CD14-positive monocyte (primary cell): ENCODE results near the gene TICAM1. TPM values are rescaled to one million over a fixed set of nuclear protein-coding genes. Genes with fewer than 3 reads are reported as not detected.

Experiments used
- DNase-seq, 3 donors: peaks; one replicate each; pipeline ENCODE4 v3.0.0-alpha.2; 2011 to 2022
- H2AFZ ChIP-seq: 2 replicates; pipeline ENCODE4 v1.6.0; 2012; ENCODE audit warnings: mild to moderate bottlenecking, low read depth, low read length, inconsistent platforms; ENCODE audit not compliant: insufficient read depth, poor library complexity, severe bottlenecking
- H3K27ac ChIP-seq, 2 donors: 1 replicate in 1 of 2; 2 replicates in 1 of 2; pipeline ENCODE4 v1.5.1; 2012 to 2013; ENCODE audit warnings: low read length in 2 of 2, control low read depth in 1 of 2, inconsistent platforms in 1 of 2, low read depth in 1 of 2, mild to moderate bottlenecking in 1 of 2
- H3K27me3 ChIP-seq, 2 donors: one replicate each; pipeline versions ENCODE4 v1.6.0 to v1.6.1; 2011 to 2013; ENCODE audit warnings: low read length in 2 of 2; ENCODE audit not compliant: control insufficient read depth in 2 of 2, insufficient read depth in 2 of 2
- H3K36me3 ChIP-seq, 2 donors: replicated peaks in 1 of 2; 1 replicate in 1 of 2; 2 replicates in 1 of 2; pipeline versions ENCODE4 v1.5.1 to v1.6.1; 2012 to 2013; ENCODE audit warnings: low read length in 2 of 2, control low read depth in 1 of 2, inconsistent platforms in 1 of 2, mild to moderate bottlenecking in 1 of 2; ENCODE audit not compliant: insufficient read depth in 2 of 2, control insufficient read depth in 1 of 2
- H3K4me1 ChIP-seq, 2 donors: 1 replicate in 1 of 2; 2 replicates in 1 of 2; pipeline versions ENCODE4 v1.5.1 to v1.6.1; 2012 to 2013; ENCODE audit warnings: low read length in 2 of 2, control low read depth in 1 of 2, inconsistent platforms in 1 of 2, mild to moderate bottlenecking in 1 of 2, moderate library complexity in 1 of 2; ENCODE audit not compliant: insufficient read depth in 2 of 2, control insufficient read depth in 1 of 2
- H3K4me2 ChIP-seq: replicated peaks from 2 replicates; pipeline ENCODE3; 2012; ENCODE audit warnings: low read length, moderate library complexity, mild to moderate bottlenecking; ENCODE audit not compliant: poor library complexity, severe bottlenecking; ENCODE audit errors: extremely low read depth
- H3K4me3 ChIP-seq, 3 experiments: fragments of 200-600 bp in 1 of 3; sonication (generic) in 1 of 3; replicated peaks in 1 of 3; 1 replicate in 2 of 3; 2 replicates in 1 of 3; pipeline ENCODE4 v1.5.1; 2011 to 2013; ENCODE audit warnings: low read length in 3 of 3, mild to moderate bottlenecking in 3 of 3, control low read depth in 2 of 3, low read depth in 2 of 3, inconsistent platforms in 1 of 3, moderate library complexity in 1 of 3
- H3K79me2 ChIP-seq: 2 replicates; pipeline ENCODE4 v1.6.0; 2012; ENCODE audit warnings: mild to moderate bottlenecking, control low read depth, inconsistent platforms, low read length, moderate library complexity; ENCODE audit not compliant: insufficient read depth
- H3K9ac ChIP-seq: 2 replicates; pipeline ENCODE4 v1.6.0; 2017; ENCODE audit warnings: low read length, mild to moderate bottlenecking; ENCODE audit not compliant: insufficient read depth, poor library complexity, severe bottlenecking
- H3K9me3 ChIP-seq, 2 donors: replicated peaks in 1 of 2; 1 replicate in 1 of 2; 2 replicates in 1 of 2; pipeline versions ENCODE4 v1.5.1 to v1.6.1; 2012 to 2013; ENCODE audit warnings: low read length in 2 of 2, control low read depth in 1 of 2; ENCODE audit not compliant: control insufficient read depth in 1 of 2, insufficient read depth in 1 of 2
- H4K20me1 ChIP-seq: 2 replicates; pipeline ENCODE4 v1.6.0; 2012; ENCODE audit warnings: mild to moderate bottlenecking, low read length, control low read depth, moderate library complexity; ENCODE audit not compliant: insufficient read depth
- H3K27ac Mint-ChIP-seq, 7 donors: one replicate each; pipeline ENCODE4 v1.8.0; 2020; ENCODE audit warnings: mild to moderate bottlenecking in 7 of 7, mixed read lengths in 7 of 7, moderate library complexity in 6 of 7, inconsistent platforms in 2 of 7
- H3K27me3 Mint-ChIP-seq, 3 donors: one replicate each; pipeline ENCODE4 v1.8.0; 2021 to 2022; ENCODE audit warnings: low read depth in 3 of 3, mild to moderate bottlenecking in 3 of 3, mixed read lengths in 3 of 3, moderate library complexity in 3 of 3, inconsistent platforms in 1 of 3
- H3K36me3 Mint-ChIP-seq, 2 donors: one replicate each; pipeline ENCODE4 v1.8.0; 2020; ENCODE audit warnings: mixed read lengths in 2 of 2, inconsistent platforms in 1 of 2, mild to moderate bottlenecking in 1 of 2
- H3K4me1 Mint-ChIP-seq: one replicate; pipeline ENCODE4 v1.8.0; 2020; ENCODE audit warnings: mild to moderate bottlenecking, mixed read lengths
- H3K4me3 Mint-ChIP-seq, 2 donors: one replicate each; pipeline ENCODE4 v1.8.0; 2020; ENCODE audit warnings: mild to moderate bottlenecking in 2 of 2, mixed read lengths in 2 of 2, moderate library complexity in 1 of 2
- H3K9me3 Mint-ChIP-seq, 7 donors: one replicate each; pipeline ENCODE4 v1.8.0; 2020 to 2022; ENCODE audit warnings: mixed read lengths in 7 of 7, mild to moderate bottlenecking in 6 of 7, moderate library complexity in 6 of 7, inconsistent platforms in 2 of 7
- CTCF ChIP-seq: fragments of 200-600 bp; IDR thresholded peaks from one replicate; pipeline ENCODE4 v1.8.0; 2022; ENCODE audit warnings: antibody characterized with exemption, mild to moderate bottlenecking
- WGBS: methylation state at CpG from one replicate; pipeline ENCODE4 v1.1.5; 2013; ENCODE audit warnings: missing lambda C conversion rate; ENCODE audit not compliant: insufficient coverage; 5-methylcytosine and 5-hydroxymethylcytosine counted together
- intact Hi-C, 2 donors: fragments of 100-400 bp; cut with micrococcal nuclease; formaldehyde crosslinking; loops; one replicate each; pipeline versions ENCODE4 v1.15.0 to v1.15.1; 2023
- polyA plus RNA-seq, 3 donors: library from polyadenylated mRNA; depleted of rRNA in 1 of 3; unstranded in 2 of 3; stranded (reverse) in 1 of 3; fragments of 300-500 nt in 2 of 3; fragments of >200 nt in 1 of 3; fragmentation: Illumina TruSeq in 2 of 3; gene quantifications; 1 replicate in 2 of 3; 2 replicates in 1 of 3; pipeline ENCODE4 v1.2.3, GENCODE V29; 2012 to 2021
- small RNA-seq: library from RNA; depleted of rRNA; stranded (forward); fragments of <200 nt; gene quantifications from one replicate; pipeline ENCODE3, GENCODE V24; 2012; ENCODE audit warnings: low read depth; ENCODE audit not compliant: insufficient read length

The TICAM1 gene
- polyA plus RNA-seq, 3 donors, result 5.9 to 10.7 (median 9.2) TPM

DNA sequence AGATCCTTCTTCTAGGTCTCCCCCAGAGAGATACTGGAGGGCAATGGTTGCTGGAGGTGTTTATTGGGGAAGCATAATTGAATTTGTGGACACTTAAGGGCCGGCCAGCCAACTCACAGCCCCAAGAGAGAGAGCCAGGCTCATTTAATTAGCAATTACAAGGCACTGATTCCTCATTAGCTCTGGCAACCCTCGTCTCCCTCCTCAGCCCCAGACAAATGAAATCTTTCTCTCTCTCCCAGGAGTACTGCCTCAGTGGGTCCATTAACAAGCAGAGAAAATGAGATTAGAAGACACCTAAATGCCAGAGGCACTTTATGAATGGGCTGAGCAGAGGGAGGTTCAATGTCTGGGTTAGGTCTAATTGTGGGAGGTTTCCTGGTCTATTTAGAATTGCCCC is 58.9 kb downstream of the TICAM1 start:
- H3K4me1 Mint-ChIP-seq, result no peaks in the 10 kb centered on the region
- peaks cover 0 to 3% of the 10 kb centered on the region in 2 donors for H3K27me3 ChIP-seq
- DNase-seq, result no peak
- H3K27me3 Mint-ChIP-seq, result peaks cover 8 to 26% (median 25%) of the 10 kb centered on the region in 3 donors
- H3K27ac Mint-ChIP-seq, result no peak overlapping the region
- no peaks in the 10 kb centered on the region for H3K4me1 ChIP-seq
- TF ChIP-seq CTCF, result no peak
- intact Hi-C loops, result no loop called here
- no peak overlapping the region for H3K4me3 ChIP-seq
- no peak overlapping the region for H3K27ac ChIP-seq
- H3K36me3 ChIP-seq, result no peaks in the 10 kb centered on the region
- H3K9me3 ChIP-seq, result peaks cover 0 to 4% of the 10 kb centered on the region in 2 donors
- no peak overlapping the region for H3K4me3 Mint-ChIP-seq
- no peak overlapping the region for H3K4me2 ChIP-seq
- no peak overlapping the region for H2AFZ ChIP-seq
- H3K79me2 ChIP-seq, result no peaks in the 10 kb centered on the region
- no peaks in the 10 kb centered on the region for H4K20me1 ChIP-seq
- H3K9ac ChIP-seq, result no peak overlapping the region
- H3K9me3 Mint-ChIP-seq, result peaks cover 3 to 12% (median 7%) of the 10 kb centered on the region in 7 donors
- no CpG with 5 or more reads among the region's 2 CpGs for WGBS
- H3K36me3 Mint-ChIP-seq, result no peaks in the 10 kb centered on the region

- H3K4me2 ChIP-seq, result no peak overlapping the region
- no peaks in the 10 kb centered on the region for H3K79me2 ChIP-seq
- no peaks in the 10 kb centered on the region for H3K4me1 ChIP-seq
- DNase-seq, result peak; percentile 31 to 40 (median 38)
- peaks cover 4 to 27% (median 25%) of the 10 kb centered on the region in 3 donors for H3K27me3 Mint-ChIP-seq
- H3K36me3 Mint-ChIP-seq, result no peaks in the 10 kb centered on the region
- intact Hi-C loops, result no loop called here
- H3K4me3 Mint-ChIP-seq, result peak overlapping the region in 1 of 2 donors; percentile 40
- H3K4me1 Mint-ChIP-seq, result no peaks in the 10 kb centered on the region
- WGBS, result 8% methylated on average over 27 of the region's 37 CpGs
- peaks cover 0 to 4% of the 10 kb centered on the region in 2 donors for H3K9me3 ChIP-seq
- H3K27me3 ChIP-seq, result peaks cover 0 to 3% of the 10 kb centered on the region in 2 donors
- no peaks in the 10 kb centered on the region for H4K20me1 ChIP-seq
- no peaks in the 10 kb centered on the region for H3K36me3 ChIP-seq
- H3K9me3 Mint-ChIP-seq, result peaks cover 1 to 11% (median 6%) of the 10 kb centered on the region in 7 donors
- H2AFZ ChIP-seq, result no peak overlapping the region
- no peak overlapping the region for H3K9ac ChIP-seq
- TF ChIP-seq CTCF, result no peak
- H3K4me3 ChIP-seq, result no peak overlapping the region
- no peak overlapping the region for H3K27ac Mint-ChIP-seq
- no peak overlapping the region for H3K27ac ChIP-seq
Observed at GRCh38 chr19:4768934-4769777, 62.4 kb downstream of the TICAM1 start.

Small RNA genes lying within 50 kb of the gene (small RNA-seq; reads per million reads assigned to genes)
- gene MIR7-3, result not detected

Other genes with a start within 250 kb of the TICAM1 start
- gene TNFAIP8L1, start 192.2 kb downstream of the TICAM1 start, polyA plus RNA-seq, result 1 to 10 TPM; 1.8 to 3.9 (median 3.7) TPM
- gene MYDGF, start 161.4 kb downstream of the TICAM1 start, polyA plus RNA-seq, result 100 to 1,000 TPM in 2 of 3 donors, 10 to 100 TPM in 1; 64.6 to 165 (median 160) TPM
- gene DPP9, start 107.9 kb downstream of the TICAM1 start, polyA plus RNA-seq, result 10 to 100 TPM; 12.6 to 23.8 (median 13.9) TPM
- 1 to 10 TPM; 2.1 to 4.2 (median 2.4) TPM for gene FEM1A, start 40.0 kb downstream of the TICAM1 start, polyA plus RNA-seq
- 100 to 1,000 TPM in 2 of 3 donors, 10 to 100 TPM in 1; 78.8 to 151 (median 138) TPM for gene PLIN3, start 36.0 kb upstream of the TICAM1 start, polyA plus RNA-seq
- gene ARRDC5, start 71.2 kb upstream of the TICAM1 start, polyA plus RNA-seq, result 1 to 10 TPM in 2 of 3 donors, under 1 TPM in 1; 0.46 to 3.9 (median 1.0) TPM
- gene UHRF1, start 77.8 kb upstream of the TICAM1 start, polyA plus RNA-seq, result under 1 TPM; 0.06 to 0.77 (median 0.63) TPM
- gene KDM4B, start 137.4 kb upstream of the TICAM1 start, polyA plus RNA-seq, result 10 to 100 TPM in 2 of 3 donors, 1 to 10 TPM in 1; 6.4 to 22.7 (median 12.7) TPM